GM13976 (cell line): ENCODE measurements around the gene DSC3.

Experiments used
- DNase-seq: peaks from one replicate; pipeline ENCODE4 v3.0.0; 2012; ENCODE audit warnings: low spot score
- CTCF ChIP-seq: IDR thresholded peaks from 2 replicates; pipeline ENCODE4 v1.5.1; 2012; ENCODE audit warnings: borderline replicate concordance, mild to moderate bottlenecking; ENCODE audit not compliant: insufficient read depth; ENCODE audit errors: extremely low read depth, missing control alignments, control extremely low read depth
- in situ Hi-C: fragments of 300-500 bp; cut with MboI; formaldehyde crosslinking; loops from one replicate; pipeline ENCODE4 v1.12.0; 2022; ENCODE audit warnings: low sequenced_read_pairs, mixed read lengths, inconsistent platforms; ENCODE audit not compliant: unreplicated experiment

DSC3 gene

GRCh38 chr18:31057051-31057450 is 14.5 kb upstream of the DSC3 start:
- no peak for DNase-seq
- in situ Hi-C loops, result no loop called here
- TF ChIP-seq CTCF, result no peak

- no peak for TF ChIP-seq CTCF
- in situ Hi-C loops, result no loop called here
These were observed 13.8 kb upstream of the DSC3 start for GRCh38 chr18:31056296-31056695.

GRCh38 chr18:31050635-31051034 is 8.1 kb upstream of the DSC3 start:
- in situ Hi-C loops, result no loop called here
- no peak for DNase-seq
- no peak for TF ChIP-seq CTCF

More at GRCh38 chr18:31056296-31056695, 13.8 kb upstream of the DSC3 start:
- DNase-seq, result no peak

- TF ChIP-seq CTCF, result no peak
- in situ Hi-C loops, result no loop called here
These were observed 6.6 kb upstream of the DSC3 start for GRCh38 chr18:31049189-31049588.

GRCh38 chr18:31048216-31048615 is 5.7 kb upstream of the DSC3 start:
- TF ChIP-seq CTCF, result no peak
- in situ Hi-C loops, result no loop called here
- no peak for DNase-seq

More at GRCh38 chr18:31049189-31049588, 6.6 kb upstream of the DSC3 start:
- no peak for DNase-seq

- in situ Hi-C loops, result no loop called here
- no peak for DNase-seq
- no peak for TF ChIP-seq CTCF
These were observed 4.4 kb upstream of the DSC3 start for GRCh38 chr18:31046916-31047315.

- in situ Hi-C loops, result no loop called here
These were observed 3.1 kb upstream of the DSC3 start for GRCh38 chr18:31045599-31045998.

More at GRCh38 chr18:31045599-31045998, 3.1 kb upstream of the DSC3 start:
- DNase-seq, result no peak
- no peak for TF ChIP-seq CTCF
